ENCODE data around the gene FANCI.

DNA sequence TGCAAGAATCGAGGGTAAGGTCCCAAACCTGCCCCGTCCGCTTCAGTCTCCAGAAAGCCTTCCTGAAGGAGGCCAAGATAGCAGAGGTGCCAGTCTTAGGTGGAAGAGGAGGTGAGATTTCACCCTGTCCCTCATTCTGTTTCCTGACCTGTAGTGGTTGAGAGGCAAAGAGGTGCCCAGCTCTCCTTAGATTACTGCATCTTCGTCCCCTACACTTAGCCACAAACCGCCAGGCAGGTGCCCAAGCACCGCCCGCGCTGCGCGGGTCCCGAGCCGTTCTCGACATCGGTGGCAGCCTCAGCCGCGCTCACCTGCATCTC lies 114.6 kb downstream of the FANCI start:
- TF ChIP-seq, protein P1, sequence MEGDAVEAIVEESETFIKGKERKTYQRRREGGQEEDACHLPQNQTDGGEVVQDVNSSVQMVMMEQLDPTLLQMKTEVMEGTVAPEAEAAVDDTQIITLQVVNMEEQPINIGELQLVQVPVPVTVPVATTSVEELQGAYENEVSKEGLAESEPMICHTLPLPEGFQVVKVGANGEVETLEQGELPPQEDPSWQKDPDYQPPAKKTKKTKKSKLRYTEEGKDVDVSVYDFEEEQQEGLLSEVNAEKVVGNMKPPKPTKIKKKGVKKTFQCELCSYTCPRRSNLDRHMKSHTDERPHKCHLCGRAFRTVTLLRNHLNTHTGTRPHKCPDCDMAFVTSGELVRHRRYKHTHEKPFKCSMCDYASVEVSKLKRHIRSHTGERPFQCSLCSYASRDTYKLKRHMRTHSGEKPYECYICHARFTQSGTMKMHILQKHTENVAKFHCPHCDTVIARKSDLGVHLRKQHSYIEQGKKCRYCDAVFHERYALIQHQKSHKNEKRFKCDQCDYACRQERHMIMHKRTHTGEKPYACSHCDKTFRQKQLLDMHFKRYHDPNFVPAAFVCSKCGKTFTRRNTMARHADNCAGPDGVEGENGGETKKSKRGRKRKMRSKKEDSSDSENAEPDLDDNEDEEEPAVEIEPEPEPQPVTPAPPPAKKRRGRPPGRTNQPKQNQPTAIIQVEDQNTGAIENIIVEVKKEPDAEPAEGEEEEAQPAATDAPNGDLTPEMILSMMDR (IDR thresholded peaks at IDR 0.05): no peak
- no peak for TF ChIP-seq EZH2 (IDR thresholded peaks at IDR 0.05)

Data from neural progenitor cell (in vitro differentiated cells).